ENCODE data around the gene AMPD1.

Gene AMPD1

DNA sequence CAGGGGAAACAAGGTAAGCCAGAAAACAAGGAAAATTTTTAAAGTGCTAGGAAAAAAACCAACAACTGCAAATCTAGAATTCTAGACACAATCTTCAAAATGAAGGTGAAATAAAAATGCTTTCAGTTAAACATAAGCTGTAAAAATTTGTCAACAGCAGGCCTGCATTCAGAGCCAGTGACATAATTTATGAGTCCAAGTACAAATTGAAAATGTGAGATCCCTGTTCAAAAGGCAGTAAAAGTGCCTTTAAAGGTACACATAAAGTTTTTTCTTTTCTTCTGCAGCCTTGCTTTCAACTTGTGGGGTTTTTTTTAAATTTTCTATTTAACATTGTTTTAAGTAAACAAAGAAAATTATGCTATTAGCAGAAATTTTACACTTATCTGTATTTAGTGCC, 62.9 kb downstream of the AMPD1 start:
- no peak for DNase-seq (ENCODE audit: low spot score)

DNA sequence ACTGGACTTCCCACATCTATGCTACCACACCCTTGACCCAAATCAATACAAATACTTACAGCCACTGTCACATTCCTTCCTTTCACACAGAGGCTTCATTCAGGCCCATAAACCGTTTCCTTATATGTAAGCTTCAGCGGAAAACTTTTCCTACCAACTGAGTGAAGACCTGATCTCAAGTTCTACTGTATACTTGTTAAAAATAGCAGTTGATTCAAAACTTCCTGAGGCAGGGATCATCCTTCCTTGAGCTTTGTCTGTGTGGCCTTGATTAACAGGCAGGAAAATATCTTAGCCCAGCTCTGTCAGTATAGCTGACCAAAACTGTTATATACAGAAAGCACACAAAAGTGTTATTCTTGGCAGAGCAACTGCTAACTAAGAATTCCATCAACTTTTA, 68.2 kb downstream of the AMPD1 start:
- DNase-seq (ENCODE audit: low spot score): no peak

DNA sequence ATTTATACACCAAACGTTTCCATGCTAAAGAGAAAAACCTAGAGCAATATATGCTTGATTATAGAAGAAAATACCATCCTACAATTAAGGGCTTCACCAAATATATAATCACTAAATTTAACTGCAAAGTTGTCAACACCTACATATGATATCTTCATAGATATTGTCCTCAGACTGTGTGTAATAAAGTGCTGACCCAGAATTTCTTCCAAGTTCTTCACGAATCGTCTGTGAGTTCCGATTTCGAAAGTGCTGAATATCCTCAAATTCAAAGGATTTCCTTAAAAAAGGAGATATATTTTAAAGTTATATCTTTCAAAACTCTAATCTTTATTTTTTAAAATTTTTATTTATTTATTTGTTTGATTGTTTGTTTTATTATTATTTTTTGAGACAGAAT, 72.0 kb downstream of the AMPD1 start:
- DNase-seq (ENCODE audit: low spot score): no peak

Measured in putamen (tissue), 1 donor.